ENCODE measurements around the gene PPFIBP1. TPM values are rescaled to one million over a fixed set of nuclear protein-coding genes. Genes with fewer than 3 reads are reported as not detected.

Gene PPFIBP1
- total and polyA plus RNA-seq, 2 of the 13 experiments (the other 11 are each of a cell fraction or from before 2014, with no cell fraction given), result 16.2 to 21.8 TPM

DNA sequence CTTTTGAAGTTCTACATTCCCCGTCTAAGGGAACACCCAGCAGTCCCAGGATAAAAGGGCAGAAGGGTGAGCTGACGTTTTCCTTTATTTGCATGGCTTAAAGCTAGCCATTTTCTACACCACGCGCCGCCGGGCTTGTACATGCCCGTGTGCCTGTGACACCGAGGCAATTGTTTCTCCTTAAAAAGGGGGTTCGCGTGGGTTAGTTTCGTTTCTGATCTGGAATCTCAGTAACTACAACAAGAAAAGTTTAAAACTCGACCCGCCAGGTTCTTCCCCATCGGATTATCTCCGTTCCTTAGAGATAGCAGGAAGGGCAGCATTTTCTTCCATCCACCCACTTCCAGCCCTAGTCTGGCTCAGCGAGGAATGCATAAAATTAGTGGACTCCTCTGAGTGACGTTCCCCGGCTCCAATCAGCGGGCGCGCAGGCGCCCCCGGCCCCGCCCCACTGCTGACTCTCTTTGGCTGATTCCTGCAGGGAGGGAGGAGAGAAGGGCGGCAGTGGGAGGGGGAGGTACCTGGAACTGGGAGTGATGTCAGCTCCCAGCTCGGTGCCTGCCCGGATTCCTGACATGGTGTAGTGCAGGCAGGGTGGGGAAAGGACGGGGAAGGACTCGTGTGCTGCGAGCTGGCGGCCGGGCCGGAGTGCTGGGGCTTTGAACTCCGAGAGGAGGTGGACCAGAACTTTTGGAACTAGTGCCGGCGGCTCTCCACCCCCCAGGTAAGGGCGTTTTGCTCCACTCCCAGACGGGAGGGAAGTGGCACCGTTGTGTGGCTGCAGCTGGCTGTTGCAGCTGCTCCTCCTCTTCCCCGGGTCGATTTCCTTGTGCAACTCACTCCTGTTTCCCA is at the start of gene PPFIBP1 (continued):
- TF ChIP-seq, protein P1, sequence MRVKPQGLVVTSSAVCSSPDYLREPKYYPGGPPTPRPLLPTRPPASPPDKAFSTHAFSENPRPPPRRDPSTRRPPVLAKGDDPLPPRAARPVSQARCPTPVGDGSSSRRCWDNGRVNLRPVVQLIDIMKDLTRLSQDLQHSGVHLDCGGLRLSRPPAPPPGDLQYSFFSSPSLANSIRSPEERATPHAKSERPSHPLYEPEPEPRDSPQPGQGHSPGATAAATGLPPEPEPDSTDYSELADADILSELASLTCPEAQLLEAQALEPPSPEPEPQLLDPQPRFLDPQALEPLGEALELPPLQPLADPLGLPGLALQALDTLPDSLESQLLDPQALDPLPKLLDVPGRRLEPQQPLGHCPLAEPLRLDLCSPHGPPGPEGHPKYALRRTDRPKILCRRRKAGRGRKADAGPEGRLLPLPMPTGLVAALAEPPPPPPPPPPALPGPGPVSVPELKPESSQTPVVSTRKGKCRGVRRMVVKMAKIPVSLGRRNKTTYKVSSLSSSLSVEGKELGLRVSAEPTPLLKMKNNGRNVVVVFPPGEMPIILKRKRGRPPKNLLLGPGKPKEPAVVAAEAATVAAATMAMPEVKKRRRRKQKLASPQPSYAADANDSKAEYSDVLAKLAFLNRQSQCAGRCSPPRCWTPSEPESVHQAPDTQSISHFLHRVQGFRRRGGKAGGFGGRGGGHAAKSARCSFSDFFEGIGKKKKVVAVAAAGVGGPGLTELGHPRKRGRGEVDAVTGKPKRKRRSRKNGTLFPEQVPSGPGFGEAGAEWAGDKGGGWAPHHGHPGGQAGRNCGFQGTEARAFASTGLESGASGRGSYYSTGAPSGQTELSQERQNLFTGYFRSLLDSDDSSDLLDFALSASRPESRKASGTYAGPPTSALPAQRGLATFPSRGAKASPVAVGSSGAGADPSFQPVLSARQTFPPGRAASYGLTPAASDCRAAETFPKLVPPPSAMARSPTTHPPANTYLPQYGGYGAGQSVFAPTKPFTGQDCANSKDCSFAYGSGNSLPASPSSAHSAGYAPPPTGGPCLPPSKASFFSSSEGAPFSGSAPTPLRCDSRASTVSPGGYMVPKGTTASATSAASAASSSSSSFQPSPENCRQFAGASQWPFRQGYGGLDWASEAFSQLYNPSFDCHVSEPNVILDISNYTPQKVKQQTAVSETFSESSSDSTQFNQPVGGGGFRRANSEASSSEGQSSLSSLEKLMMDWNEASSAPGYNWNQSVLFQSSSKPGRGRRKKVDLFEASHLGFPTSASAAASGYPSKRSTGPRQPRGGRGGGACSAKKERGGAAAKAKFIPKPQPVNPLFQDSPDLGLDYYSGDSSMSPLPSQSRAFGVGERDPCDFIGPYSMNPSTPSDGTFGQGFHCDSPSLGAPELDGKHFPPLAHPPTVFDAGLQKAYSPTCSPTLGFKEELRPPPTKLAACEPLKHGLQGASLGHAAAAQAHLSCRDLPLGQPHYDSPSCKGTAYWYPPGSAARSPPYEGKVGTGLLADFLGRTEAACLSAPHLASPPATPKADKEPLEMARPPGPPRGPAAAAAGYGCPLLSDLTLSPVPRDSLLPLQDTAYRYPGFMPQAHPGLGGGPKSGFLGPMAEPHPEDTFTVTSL (CRISPR knock-in tag; IDR thresholded peaks at IDR 0.05; ENCODE audit: borderline replicate concordance), result no peak
- TF ChIP-seq SUZ12 (IDR thresholded peaks at IDR 0.05; ENCODE audit: low read depth, low read length) (no peak), PHF5A (CRISPR knock-in tag; IDR thresholded peaks at IDR 0.05; ENCODE audit: low read depth, unreplicated experiment) (no peak), PAWR (CRISPR knock-in tag; IDR thresholded peaks at IDR 0.05; ENCODE audit: borderline replicate concordance) (no peak), ZSCAN31 (CRISPR knock-in tag; IDR thresholded peaks at IDR 0.05; ENCODE audit: low read depth) (peak; percentile 56), MXI1 (IDR thresholded peaks at IDR 0.05; ENCODE audit: borderline replicate concordance, low read depth, low read length) (peak; percentile 10; the same call in 1 of the 3 replicates), NFE2 (CRISPR knock-in tag; IDR thresholded peaks at IDR 0.05) (no peak), DR1 (CRISPR knock-in tag; IDR thresholded peaks at IDR 0.05) (no peak), GTF3A (CRISPR knock-in tag; conservative IDR thresholded peaks at IDR 0.05) (no peak), NBN (conservative IDR thresholded peaks at IDR 0.05) (no peak), TEAD3 (CRISPR knock-in tag; optimal IDR thresholded peaks at IDR 0.05; ENCODE audit: borderline replicate concordance) (peak; percentile 89), NFKBIZ (CRISPR knock-in tag; IDR thresholded peaks at IDR 0.05) (no peak), NR2F6 (IDR thresholded peaks at IDR 0.05) (peak; percentile 14; the same call in 1 of the 2 replicates), NR2F6 (CRISPR knock-in tag; IDR thresholded peaks at IDR 0.05) (no peak), NKX3-1 (CRISPR knock-in tag; IDR thresholded peaks at IDR 0.05) (no peak), FOXA3 (CRISPR knock-in tag; IDR thresholded peaks at IDR 0.05) (peak; percentile 16; the same call in 1 of the 2 replicates), MYC (CRISPR knock-in tag; IDR thresholded peaks at IDR 0.05; ENCODE audit: borderline replicate concordance) (peak; percentile 29; the same call in 1 of the 2 replicates), RCOR2 (CRISPR knock-in tag; IDR thresholded peaks at IDR 0.05) (no peak), SP140L (CRISPR knock-in tag; IDR thresholded peaks at IDR 0.05; ENCODE audit: borderline replicate concordance) (no peak), XRCC5 (optimal IDR thresholded peaks at IDR 0.05; ENCODE audit: low read length) (peak; percentile 42), BRD4 (CRISPR knock-in tag; IDR thresholded peaks at IDR 0.05) (0 out of 2 replicates have a peak, but pooled peaks have one; percentile 10), ZBTB3 (CRISPR knock-in tag; IDR thresholded peaks at IDR 0.05; ENCODE audit: borderline replicate concordance, low read depth) (no peak), SP2 (CRISPR knock-in tag; IDR thresholded peaks at IDR 0.05) (peak; percentile 95), ZNF282 (IDR thresholded peaks at IDR 0.05; ENCODE audit: partially characterized antibody) (no peak)
- TF ChIP-seq, protein P2, sequence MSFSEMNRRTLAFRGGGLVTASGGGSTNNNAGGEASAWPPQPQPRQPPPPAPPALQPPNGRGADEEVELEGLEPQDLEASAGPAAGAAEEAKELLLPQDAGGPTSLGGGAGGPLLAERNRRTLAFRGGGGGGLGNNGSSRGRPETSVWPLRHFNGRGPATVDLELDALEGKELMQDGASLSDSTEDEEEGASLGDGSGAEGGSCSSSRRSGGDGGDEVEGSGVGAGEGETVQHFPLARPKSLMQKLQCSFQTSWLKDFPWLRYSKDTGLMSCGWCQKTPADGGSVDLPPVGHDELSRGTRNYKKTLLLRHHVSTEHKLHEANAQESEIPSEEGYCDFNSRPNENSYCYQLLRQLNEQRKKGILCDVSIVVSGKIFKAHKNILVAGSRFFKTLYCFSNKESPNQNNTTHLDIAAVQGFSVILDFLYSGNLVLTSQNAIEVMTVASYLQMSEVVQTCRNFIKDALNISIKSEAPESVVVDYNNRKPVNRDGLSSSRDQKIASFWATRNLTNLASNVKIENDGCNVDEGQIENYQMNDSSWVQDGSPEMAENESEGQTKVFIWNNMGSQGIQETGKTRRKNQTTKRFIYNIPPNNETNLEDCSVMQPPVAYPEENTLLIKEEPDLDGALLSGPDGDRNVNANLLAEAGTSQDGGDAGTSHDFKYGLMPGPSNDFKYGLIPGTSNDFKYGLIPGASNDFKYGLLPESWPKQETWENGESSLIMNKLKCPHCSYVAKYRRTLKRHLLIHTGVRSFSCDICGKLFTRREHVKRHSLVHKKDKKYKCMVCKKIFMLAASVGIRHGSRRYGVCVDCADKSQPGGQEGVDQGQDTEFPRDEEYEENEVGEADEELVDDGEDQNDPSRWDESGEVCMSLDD (CRISPR knock-in tag; IDR thresholded peaks at IDR 0.05; ENCODE audit: borderline replicate concordance), result no peak
